ENCODE data around the gene GSTA2. TPM values are rescaled to one million over a fixed set of nuclear protein-coding genes. Genes with fewer than 3 reads are reported as not detected.
"Not testable (repeated sequence)": the region's sequence is repeated elsewhere in the genome, so short reads cannot be mapped to it uniquely, and the experiment has no call there.

Gene GSTA2
- total RNA-seq (10 to 100 TPM; 85.9 to 89.9 TPM), polyA plus RNA-seq (ENCODE audit: insufficient read depth, low read depth, low replicate concordance) (65.4 TPM)
- long read RNA-seq, donor 1, transcript GSTA2-201 (7 exons, 1,313 nt): major isoform, 7 of 7 reads
- long read RNA-seq, donor 1, partial matches to known transcripts: 0 of 7 reads
- long read RNA-seq, donor 1, other reads (novel, unspliced or antisense): 0 of 7 reads
- long read RNA-seq, donor 2, transcript GSTA2-201 (7 exons, 1,313 nt): major isoform, 5 of 280 reads
- long read RNA-seq, donor 2, partial matches to known transcripts: 162 of 280 reads
- long read RNA-seq, donor 2, other reads (novel, unspliced or antisense): 113 of 280 reads

GRCh38 chr6:52763322-52763916 is at the start of gene GSTA2:
GSTA2 (minus strand) TSS chr6:52763475; CDS start chr6:52757947, 5,528 bp downstream.
- H3K27me3 ChIP-seq; intact Hi-C loops (cut with DNase I; ENCODE audit: low total_unique reads); H3K36me3 ChIP-seq (ENCODE audit: low read depth, missing control alignments); H3K9me3 ChIP-seq: not testable (repeated sequence)
- DNase-seq: peak; percentile 73
- WGBS, 2 donors: 42 to 51% methylated on average over 2 of the region's 2 CpGs
- peaks cover 12% of the 10 kb centered on the region for H3K4me1 ChIP-seq
- peak within 1 kb of the TSS in 1 of 2 donors; percentile 24 for H3K27ac ChIP-seq
- peak within 1 kb of the TSS in 1 of 2 donors; percentile 50 for H3K4me3 ChIP-seq

GRCh38 chr6:52809777-52810176 is 46.5 kb upstream of the GSTA2 start:
- not testable (repeated sequence) for DNase-seq; H3K27me3 ChIP-seq; H3K4me3 ChIP-seq; H3K9me3 ChIP-seq; H3K27ac ChIP-seq; H3K36me3 ChIP-seq (ENCODE audit: low read depth, missing control alignments); H3K4me1 ChIP-seq
- intact Hi-C loops (cut with DNase I; ENCODE audit: low total_unique reads): loop anchor here (10.0 kb wide), 1 partner anchor 555 kb away; no protein-coding TSS in a partner anchor
- WGBS, 2 donors: 90% methylated on average over 4 of the region's 4 CpGs

- WGBS, 2 donors: 91 to 95% methylated on average over 5 of the region's 5 CpGs
- H3K4me3 ChIP-seq: no peak overlapping the region
- no peaks in the 10 kb centered on the region for H3K36me3 ChIP-seq (ENCODE audit: low read depth, missing control alignments)
- peaks cover 3% of the 10 kb centered on the region for H3K4me1 ChIP-seq
- no peaks in the 10 kb centered on the region for H3K9me3 ChIP-seq
- intact Hi-C loops (cut with DNase I; ENCODE audit: low total_unique reads): loop anchor here (10.0 kb wide), 1 partner anchor 554 kb away; no protein-coding TSS in a partner anchor
- no peak for DNase-seq
- TF ChIP-seq POLR2A (IDR thresholded peaks at IDR 0.05): no peak
- no peak for TF ChIP-seq CTCF (IDR thresholded peaks at IDR 0.05)
- H3K27me3 ChIP-seq: no peaks in the 10 kb centered on the region
- H3K27ac ChIP-seq: no peak overlapping the region
Measured at GRCh38 chr6:52808660-52809059, 45.4 kb upstream of the GSTA2 start.

- not testable (repeated sequence) for H3K4me1 ChIP-seq; H3K27me3 ChIP-seq; H3K36me3 ChIP-seq (ENCODE audit: low read depth, missing control alignments); H3K9me3 ChIP-seq
- peak within 1 kb of the TSS; percentile 31 to 58 for H3K4me3 ChIP-seq
- 33 to 46% methylated on average over 5 of the region's 5 CpGs for WGBS, 2 donors
- peak within 1 kb of the TSS; percentile 24 to 63 for H3K27ac ChIP-seq
- peak; percentile 79 for DNase-seq
- intact Hi-C loops (cut with DNase I; ENCODE audit: low total_unique reads): loop anchor here (10.0 kb wide), 1 partner anchor 549 kb away; no protein-coding TSS in a partner anchor
Measured at GRCh38 chr6:52803668-52804255, 40.5 kb upstream of the GSTA2 start, which contains the start of gene GSTA1. GSTA1 (minus strand) TSS chr6:52803816; CDS start chr6:52799267, 4,549 bp downstream.

- Histone ChIP-seq H3K27ac (peak overlapping the region; percentile 24 to 63), H3K4me1 (peaks cover 3% of the 10 kb centered on the region), H3K27me3 (no peaks in the 10 kb centered on the region), H3K36me3 (ENCODE audit: low read depth, missing control alignments) (no peaks in the 10 kb centered on the region), H3K9me3 (no peaks in the 10 kb centered on the region), H3K4me3 (peak overlapping the region; percentile 31 to 58)
- TF ChIP-seq CTCF (IDR thresholded peaks at IDR 0.05) (no peak), POLR2A (IDR thresholded peaks at IDR 0.05) (no peak)
- no peak for DNase-seq
- intact Hi-C loops (cut with DNase I; ENCODE audit: low total_unique reads): loop anchor here (10.0 kb wide), 1 partner anchor 548 kb away; no protein-coding TSS in a partner anchor
- 52 to 89% methylated on average over 1 of the region's 1 CpG for WGBS, 2 donors
Measured at GRCh38 chr6:52802806-52803205, 39.5 kb upstream of the GSTA2 start.

- peaks cover 2% of the 10 kb centered on the region for H3K4me1 ChIP-seq
- no peak overlapping the region for H3K27ac ChIP-seq
- 59 to 76% methylated on average over 2 of the region's 2 CpGs for WGBS, 2 donors
- TF ChIP-seq CTCF (IDR thresholded peaks at IDR 0.05): no peak
- no peak for TF ChIP-seq POLR2A (IDR thresholded peaks at IDR 0.05)
- no peaks in the 10 kb centered on the region for H3K27me3 ChIP-seq
- no peak for DNase-seq
- H3K4me3 ChIP-seq: peak overlapping the region in 1 of 2 donors; percentile 58
- H3K36me3 ChIP-seq (ENCODE audit: low read depth, missing control alignments): no peaks in the 10 kb centered on the region
- intact Hi-C loops (cut with DNase I; ENCODE audit: low total_unique reads): loop anchor here (10.0 kb wide), 1 partner anchor 547 kb away; no protein-coding TSS in a partner anchor
- no peaks in the 10 kb centered on the region for H3K9me3 ChIP-seq
Measured at GRCh38 chr6:52801188-52801841, 38.0 kb upstream of the GSTA2 start.

GRCh38 chr6:52799272-52799671 is 36.0 kb upstream of the GSTA2 start:
- H3K27ac ChIP-seq; H3K9me3 ChIP-seq; H3K4me3 ChIP-seq; H3K36me3 ChIP-seq (ENCODE audit: low read depth, missing control alignments); intact Hi-C loops (cut with DNase I; ENCODE audit: low total_unique reads); H3K27me3 ChIP-seq; DNase-seq; H3K4me1 ChIP-seq: not testable (repeated sequence)
- 44 to 57% methylated on average over 1 of the region's 1 CpG for WGBS, 2 donors

- H3K27ac ChIP-seq; H3K27me3 ChIP-seq; H3K36me3 ChIP-seq (ENCODE audit: low read depth, missing control alignments); H3K4me3 ChIP-seq; H3K9me3 ChIP-seq; intact Hi-C loops (cut with DNase I; ENCODE audit: low total_unique reads); H3K4me1 ChIP-seq; DNase-seq: not testable (repeated sequence)
- 80 to 85% methylated on average over 2 of the region's 2 CpGs for WGBS, 2 donors
Measured at GRCh38 chr6:52794366-52794765, 31.1 kb upstream of the GSTA2 start.

Measured in testis (tissue), 5 donors.